Fibroblast of villous mesenchyme (primary cell): Measurements from ENCODE around the gene PRR15L. TPM values are rescaled to one million over a fixed set of nuclear protein-coding genes. Genes with fewer than 3 reads are reported as not detected.
"Not testable (repeated sequence)": the region's sequence is repeated elsewhere in the genome, so short reads cannot be mapped to it uniquely, and the experiment has no call there.

Experiments used
- DNase-seq: peaks from one replicate; pipeline ENCODE4 v3.0.0-alpha.2; 2010; ENCODE audit warnings: low read depth
- H3K4me3 ChIP-seq: 2 replicates; pipeline ENCODE4 v1.5.1; 2011; ENCODE audit warnings: low read depth, mild to moderate bottlenecking, low read length
- total RNA-seq: library from RNA; depleted of rRNA; stranded (reverse); fragments of >200 nt; gene quantifications from 2 replicates; pipeline ENCODE4 v1.2.3, GENCODE V29; 2012
- TF ChIP-seq, protein P1 (sequence below): IDR thresholded peaks from 2 replicates; pipeline ENCODE4 v1.5.1; 2012; ENCODE audit warnings: low read depth, mild to moderate bottlenecking, low read length; ENCODE audit not compliant: insufficient read depth

The PRR15L gene
- total RNA-seq, 1 donor: not detected

DNA sequence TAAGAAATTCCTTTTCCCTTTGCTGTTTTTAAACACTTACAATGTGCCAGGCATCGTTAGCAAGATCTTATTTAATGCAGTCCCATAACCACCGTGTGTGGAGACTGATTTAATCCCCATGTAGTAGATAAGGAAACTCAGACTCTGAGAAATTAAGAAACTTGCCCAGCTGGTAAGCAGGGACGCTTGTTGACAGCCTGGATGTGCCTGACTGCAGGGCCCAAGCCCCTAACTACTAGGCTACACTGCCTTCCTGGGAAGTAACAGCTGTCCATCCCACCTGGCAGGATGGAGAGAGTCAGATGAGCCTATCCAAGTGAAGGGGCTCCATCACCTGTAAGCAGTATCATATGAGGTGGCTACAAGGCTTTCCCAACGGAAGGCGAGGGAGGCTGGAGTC is 36.3 kb upstream of the PRR15L start:
- DNase-seq: no peak
- TF ChIP-seq, protein P1, sequence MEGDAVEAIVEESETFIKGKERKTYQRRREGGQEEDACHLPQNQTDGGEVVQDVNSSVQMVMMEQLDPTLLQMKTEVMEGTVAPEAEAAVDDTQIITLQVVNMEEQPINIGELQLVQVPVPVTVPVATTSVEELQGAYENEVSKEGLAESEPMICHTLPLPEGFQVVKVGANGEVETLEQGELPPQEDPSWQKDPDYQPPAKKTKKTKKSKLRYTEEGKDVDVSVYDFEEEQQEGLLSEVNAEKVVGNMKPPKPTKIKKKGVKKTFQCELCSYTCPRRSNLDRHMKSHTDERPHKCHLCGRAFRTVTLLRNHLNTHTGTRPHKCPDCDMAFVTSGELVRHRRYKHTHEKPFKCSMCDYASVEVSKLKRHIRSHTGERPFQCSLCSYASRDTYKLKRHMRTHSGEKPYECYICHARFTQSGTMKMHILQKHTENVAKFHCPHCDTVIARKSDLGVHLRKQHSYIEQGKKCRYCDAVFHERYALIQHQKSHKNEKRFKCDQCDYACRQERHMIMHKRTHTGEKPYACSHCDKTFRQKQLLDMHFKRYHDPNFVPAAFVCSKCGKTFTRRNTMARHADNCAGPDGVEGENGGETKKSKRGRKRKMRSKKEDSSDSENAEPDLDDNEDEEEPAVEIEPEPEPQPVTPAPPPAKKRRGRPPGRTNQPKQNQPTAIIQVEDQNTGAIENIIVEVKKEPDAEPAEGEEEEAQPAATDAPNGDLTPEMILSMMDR: no peak
- no peak overlapping the region for H3K4me3 ChIP-seq

GRCh38 chr17:47993031-47993564 is 35.4 kb upstream of the PRR15L start:
- TF ChIP-seq, protein P1: no peak
- DNase-seq: no peak
- H3K4me3 ChIP-seq: no peak overlapping the region

GRCh38 chr17:47992216-47992615 is 34.5 kb upstream of the PRR15L start:
- TF ChIP-seq, protein P1: no peak
- no peak for DNase-seq
- H3K4me3 ChIP-seq: no peak overlapping the region

DNA sequence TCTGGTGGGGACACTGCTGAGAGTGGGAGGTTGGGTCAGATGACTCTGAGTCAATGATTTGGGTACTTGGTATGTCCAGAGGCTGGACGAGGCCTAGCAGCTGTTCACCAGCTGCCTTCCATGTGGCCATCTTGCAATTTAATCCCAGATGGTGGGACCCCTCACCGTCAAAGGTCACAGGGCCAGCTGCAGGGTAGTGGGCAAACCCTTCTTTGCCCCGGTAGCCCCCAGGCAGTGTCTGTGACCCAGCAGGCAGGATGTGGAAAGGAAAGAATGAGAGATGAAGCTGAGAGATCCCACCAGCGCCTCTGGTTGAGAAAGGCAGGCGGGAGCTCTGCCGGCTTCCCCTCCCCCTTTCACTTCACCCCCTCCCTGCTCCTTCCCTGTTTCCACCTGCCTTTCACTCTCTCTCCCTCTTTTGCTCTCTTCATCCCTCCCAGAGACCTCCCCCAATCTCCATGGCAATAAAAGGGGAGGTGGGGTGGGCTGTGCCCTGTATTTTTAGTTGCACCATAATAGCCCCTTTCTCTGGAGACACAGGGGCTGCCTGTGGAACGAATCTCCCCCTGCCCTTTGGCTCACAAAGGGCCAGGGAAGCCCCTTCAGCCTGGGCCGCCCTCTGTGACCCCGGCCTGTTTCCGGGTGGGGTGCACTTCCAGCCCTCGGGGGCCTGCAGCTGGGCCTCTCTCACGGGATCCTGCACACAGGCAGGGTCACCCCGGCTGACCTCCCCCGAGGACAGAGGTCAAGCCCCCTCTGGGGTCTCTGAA is 33.5 kb upstream of the PRR15L start:
- peak; percentile 64 for DNase-seq
- TF ChIP-seq, protein P1: no peak
- H3K4me3 ChIP-seq: no peak overlapping the region

GRCh38 chr17:47989700-47990099 is 32.0 kb upstream of the PRR15L start:
- TF ChIP-seq, protein P1: no peak
- H3K4me3 ChIP-seq: no peak overlapping the region
- no peak for DNase-seq

- H3K4me3 ChIP-seq: no peak overlapping the region
- TF ChIP-seq, protein P1: no peak
- no peak for DNase-seq
These were observed 31.5 kb upstream of the PRR15L start for GRCh38 chr17:47989159-47989558.

GRCh38 chr17:47988445-47988844 is 30.8 kb upstream of the PRR15L start:
- H3K4me3 ChIP-seq, DNase-seq: not testable (repeated sequence)
